Panc1 (cell line): ENCODE data around the gene FAM117A.

Experiments
- CTCF ChIP-seq: fragments of 450-650 bp; IDR thresholded peaks from 2 replicates; pipeline ENCODE4 v1.5.1; 2017; ENCODE audit warnings: mild to moderate bottlenecking
- POLR2AphosphoS5 ChIP-seq: IDR thresholded peaks from 2 replicates; pipeline ENCODE4 v1.6.1; 2012; ENCODE audit warnings: mild to moderate bottlenecking, low read depth, low read length, moderate library complexity
- SIN3A ChIP-seq: IDR thresholded peaks from 2 replicates; pipeline ENCODE4 v1.6.1; 2012; ENCODE audit warnings: low read depth, mild to moderate bottlenecking, low read length, moderate library complexity, borderline replicate concordance; ENCODE audit not compliant: insufficient read depth
- TCF7L2 ChIP-seq: IDR thresholded peaks from 2 replicates; pipeline ENCODE4 v1.6.1; 2011; ENCODE audit warnings: mild to moderate bottlenecking, low read depth, low read length, inconsistent platforms
- TF ChIP-seq, protein P1 (sequence below), 2 experiments: IDR thresholded peaks; 2 replicates each; pipeline ENCODE4 v1.6.1; 2011 to 2012; ENCODE audit warnings: low read depth in 2 of 2, control low read depth in 1 of 2, low read length in 1 of 2, mild to moderate bottlenecking in 1 of 2, moderate library complexity in 1 of 2; ENCODE audit not compliant: insufficient read depth in 1 of 2

DNA sequence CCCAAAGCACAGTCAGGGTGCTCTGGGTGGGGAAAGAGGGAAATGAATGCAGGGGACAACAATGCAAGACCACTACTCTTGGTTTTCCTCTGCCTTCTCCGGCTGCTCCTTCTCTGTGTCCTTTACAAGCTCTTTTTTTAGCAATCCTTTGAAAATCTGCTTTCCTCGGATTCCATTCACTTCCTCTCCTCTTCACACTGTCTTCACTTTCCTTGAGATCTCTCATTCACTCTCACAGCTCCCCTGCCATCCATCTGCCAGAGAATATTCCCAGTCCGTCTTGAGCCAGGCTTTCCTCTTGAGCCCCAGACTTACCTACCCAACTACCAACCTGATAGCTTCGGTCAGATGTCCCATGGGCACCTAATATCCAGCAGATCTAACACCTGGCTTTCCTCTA, 75.1 kb downstream of the FAM117A start:
- TF ChIP-seq CTCF = no peak
- no peak for TF ChIP-seq SIN3A
- TF ChIP-seq POLR2AphosphoS5 = no peak
- TF ChIP-seq, protein P1, sequence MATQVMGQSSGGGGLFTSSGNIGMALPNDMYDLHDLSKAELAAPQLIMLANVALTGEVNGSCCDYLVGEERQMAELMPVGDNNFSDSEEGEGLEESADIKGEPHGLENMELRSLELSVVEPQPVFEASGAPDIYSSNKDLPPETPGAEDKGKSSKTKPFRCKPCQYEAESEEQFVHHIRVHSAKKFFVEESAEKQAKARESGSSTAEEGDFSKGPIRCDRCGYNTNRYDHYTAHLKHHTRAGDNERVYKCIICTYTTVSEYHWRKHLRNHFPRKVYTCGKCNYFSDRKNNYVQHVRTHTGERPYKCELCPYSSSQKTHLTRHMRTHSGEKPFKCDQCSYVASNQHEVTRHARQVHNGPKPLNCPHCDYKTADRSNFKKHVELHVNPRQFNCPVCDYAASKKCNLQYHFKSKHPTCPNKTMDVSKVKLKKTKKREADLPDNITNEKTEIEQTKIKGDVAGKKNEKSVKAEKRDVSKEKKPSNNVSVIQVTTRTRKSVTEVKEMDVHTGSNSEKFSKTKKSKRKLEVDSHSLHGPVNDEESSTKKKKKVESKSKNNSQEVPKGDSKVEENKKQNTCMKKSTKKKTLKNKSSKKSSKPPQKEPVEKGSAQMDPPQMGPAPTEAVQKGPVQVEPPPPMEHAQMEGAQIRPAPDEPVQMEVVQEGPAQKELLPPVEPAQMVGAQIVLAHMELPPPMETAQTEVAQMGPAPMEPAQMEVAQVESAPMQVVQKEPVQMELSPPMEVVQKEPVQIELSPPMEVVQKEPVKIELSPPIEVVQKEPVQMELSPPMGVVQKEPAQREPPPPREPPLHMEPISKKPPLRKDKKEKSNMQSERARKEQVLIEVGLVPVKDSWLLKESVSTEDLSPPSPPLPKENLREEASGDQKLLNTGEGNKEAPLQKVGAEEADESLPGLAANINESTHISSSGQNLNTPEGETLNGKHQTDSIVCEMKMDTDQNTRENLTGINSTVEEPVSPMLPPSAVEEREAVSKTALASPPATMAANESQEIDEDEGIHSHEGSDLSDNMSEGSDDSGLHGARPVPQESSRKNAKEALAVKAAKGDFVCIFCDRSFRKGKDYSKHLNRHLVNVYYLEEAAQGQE (IDR thresholded peaks at IDR 0.05; ENCODE audit: insufficient read depth in 1 of 2, low read depth in 2 of 2, low read length in 1 of 2) = no peak
- TF ChIP-seq TCF7L2 = no peak
